NCI-H82 treated with DMSO at 0.1 percent for 48 hours (cell line): Measurements from ENCODE around the gene TUBD1.
"Not testable (repeated sequence)": the region's sequence is repeated elsewhere in the genome, so short reads cannot be mapped to it uniquely, and the experiment has no call there.

ENCODE experiments used
- DNase-seq: peaks from one replicate; lab custom pipeline; 2025; ENCODE audit not compliant: unreplicated experiment; lab: John Stamatoyannopoulos, UW

The TUBD1 gene

GRCh38 chr17:59845595-59846393 lies 46.9 kb downstream of the TUBD1 start:
- DNase-seq: peak; percentile 72

GRCh38 chr17:59844884-59845594 lies 47.7 kb downstream of the TUBD1 start:
- no peak for DNase-seq

GRCh38 chr17:59842901-59843652 lies 49.7 kb downstream of the TUBD1 start:
- DNase-seq: no peak

DNA sequence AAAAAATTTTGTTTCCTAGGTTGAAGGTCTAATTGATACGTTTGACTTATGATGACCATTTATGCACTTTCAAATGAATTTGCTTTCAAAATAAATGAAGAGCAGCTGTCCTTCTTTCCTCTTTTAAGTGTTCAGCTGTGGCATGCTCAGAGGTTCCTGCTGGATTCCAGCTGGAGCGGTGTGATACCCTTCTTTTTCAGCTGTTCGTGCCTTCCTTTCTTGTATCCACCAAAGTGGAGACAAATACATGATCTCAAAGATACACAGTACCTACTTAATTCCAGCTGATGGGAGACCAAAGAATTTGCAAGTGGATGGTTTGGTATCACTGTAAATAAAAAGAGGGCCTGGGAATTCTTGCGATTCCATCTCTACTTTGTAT lies 50.9 kb downstream of the TUBD1 start:
- DNase-seq: not testable (repeated sequence)

- not testable (repeated sequence) for DNase-seq
Measured at GRCh38 chr17:59841091-59841881, 51.5 kb downstream of the TUBD1 start.

- DNase-seq: no peak
Measured at GRCh38 chr17:59840329-59841090, 52.2 kb downstream of the TUBD1 start.

DNA sequence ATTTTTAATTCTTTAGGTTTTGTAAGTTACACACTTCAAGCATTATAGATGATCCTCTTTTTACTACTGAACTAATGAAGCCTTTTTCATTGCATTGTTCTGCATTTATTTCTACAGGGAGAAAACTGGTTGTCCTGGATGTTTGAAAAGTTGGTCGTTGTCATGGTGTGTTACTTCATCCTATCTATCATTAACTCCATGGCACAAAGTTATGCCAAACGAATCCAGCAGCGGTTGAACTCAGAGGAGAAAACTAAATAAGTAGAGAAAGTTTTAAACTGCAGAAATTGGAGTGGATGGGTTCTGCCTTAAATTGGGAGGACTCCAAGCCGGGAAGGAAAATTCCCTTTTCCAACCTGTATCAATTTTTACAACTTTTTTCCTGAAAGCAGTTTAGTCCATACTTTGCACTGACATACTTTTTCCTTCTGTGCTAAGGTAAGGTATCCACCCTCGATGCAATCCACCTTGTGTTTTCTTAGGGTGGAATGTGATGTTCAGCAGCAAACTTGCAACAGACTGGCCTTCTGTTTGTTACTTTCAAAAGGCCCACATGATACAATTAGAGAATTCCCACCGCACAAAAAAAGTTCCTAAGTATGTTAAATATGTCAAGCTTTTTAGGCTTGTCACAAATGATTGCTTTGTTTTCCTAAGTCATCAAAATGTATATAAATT lies 53.0 kb downstream of the TUBD1 start:
- DNase-seq: no peak

- no peak for DNase-seq
Measured at GRCh38 chr17:59838052-59838916, 54.5 kb downstream of the TUBD1 start.

- DNase-seq: no peak
Measured at GRCh38 chr17:59837308-59838051, 55.3 kb downstream of the TUBD1 start.

DNA sequence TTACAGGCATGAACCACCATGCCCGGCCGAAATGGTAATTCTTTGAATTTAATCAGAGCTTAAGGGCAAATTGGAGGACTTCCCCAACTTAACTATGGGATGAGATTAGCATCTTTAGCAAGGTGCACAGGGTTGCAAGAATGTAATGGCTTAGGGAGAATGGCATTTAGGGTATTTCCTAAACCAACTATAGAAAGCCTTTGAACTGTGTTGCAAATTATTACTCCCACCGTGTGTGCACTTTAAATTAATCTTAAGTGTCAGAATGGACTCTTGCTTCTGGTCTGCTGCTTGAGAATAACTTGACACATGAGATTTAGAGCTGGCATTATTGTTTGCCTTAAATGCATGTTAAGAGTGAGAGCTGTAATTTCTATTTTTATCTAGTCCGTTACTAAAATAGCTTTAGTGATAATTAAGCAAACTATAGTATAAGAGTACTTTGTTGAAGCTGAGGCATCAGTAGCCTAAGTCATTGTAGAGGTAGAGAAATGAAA lies 59.8 kb downstream of the TUBD1 start:
- no peak for DNase-seq

DNA sequence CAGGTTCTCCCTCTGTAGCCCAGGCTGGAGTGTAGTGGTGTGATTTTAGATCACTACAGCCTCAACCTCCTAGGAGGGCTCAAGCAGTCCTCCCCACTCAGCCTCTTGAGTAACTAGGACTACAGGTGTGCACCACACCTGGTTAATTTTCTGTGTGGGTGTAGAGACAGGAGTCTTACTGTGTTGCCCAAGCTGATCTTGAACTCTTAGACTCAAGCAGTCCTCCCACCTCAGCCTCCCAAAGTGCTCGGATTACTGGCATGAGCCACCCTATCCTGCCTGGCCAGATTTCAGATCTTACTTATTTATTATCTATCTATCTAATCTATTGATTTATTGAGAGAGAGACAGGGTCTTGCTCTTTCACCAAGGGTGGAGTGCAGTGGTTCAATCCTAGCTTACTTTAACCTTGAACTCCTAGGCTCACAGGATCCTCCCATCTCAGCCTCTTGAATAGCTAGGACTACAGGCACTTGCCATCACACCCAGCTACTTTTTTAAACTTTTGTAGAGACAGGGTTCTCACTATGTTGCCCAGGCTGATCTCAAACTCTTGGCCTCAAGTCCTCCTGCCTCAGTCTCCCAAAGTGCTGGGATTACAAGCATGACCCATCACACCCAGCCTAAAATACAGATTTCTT lies 61.8 kb downstream of the TUBD1 start:
- DNase-seq: no peak

- no peak for DNase-seq
Measured at GRCh38 chr17:59830007-59830630, 62.6 kb downstream of the TUBD1 start.

GRCh38 chr17:59829217-59830006 lies 63.3 kb downstream of the TUBD1 start:
- DNase-seq: no peak

DNA sequence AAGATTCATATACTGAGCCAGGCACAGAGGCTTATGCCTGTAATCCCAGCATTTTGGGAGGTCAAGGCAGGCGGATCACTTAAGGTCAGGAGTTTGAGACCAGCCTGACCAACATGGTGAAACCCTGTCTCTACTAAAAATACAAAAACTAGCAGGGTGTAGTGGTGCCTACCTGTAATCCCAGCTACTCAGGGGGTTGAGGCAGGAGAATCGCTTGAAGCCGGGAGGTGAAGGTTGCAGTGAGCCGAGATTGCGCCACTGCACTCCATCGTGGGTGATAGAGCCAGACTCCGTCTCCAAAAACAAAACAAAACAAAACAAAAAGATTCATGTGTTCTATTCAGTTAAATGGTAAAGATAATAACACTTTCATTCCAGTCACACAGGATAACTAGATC lies 63.9 kb downstream of the TUBD1 start:
- DNase-seq: not testable (repeated sequence)

GRCh38 chr17:59828478-59828760 lies 64.3 kb downstream of the TUBD1 start:
- DNase-seq: no peak

GRCh38 chr17:59827721-59828477 lies 64.8 kb downstream of the TUBD1 start:
- DNase-seq: no peak
